GM12878 (cell line): ENCODE measurements around the gene UST. TPM values are rescaled to one million over a fixed set of nuclear protein-coding genes. Genes with fewer than 3 reads are reported as not detected.

ENCODE experiments used
- ATAC-seq: fragments of 200-7000 bp; cut with Tn5 transposase; 3 replicates; pipeline ENCODE4 v1.9.1; 2020; ENCODE audit warnings: mild to moderate bottlenecking, moderate library complexity
- BruUV-seq: library from RNA; stranded (reverse); fragments of 400-500 nt; replicated peaks from 2 replicates; lab custom pipeline; 2021; lab: Mats Ljungman, UMichigan
- CTCF ChIA-PET: fragments of 300-600 bp; sonication (Branson Sonifier 250); formaldehyde crosslinking; extraction: SDS; loops from one replicate; lab custom pipeline; 2021; ENCODE audit warnings: inconsistent platforms; lab: Yijun Ruan, JAX
- POLR2A ChIA-PET: fragments of 350-600 bp; formaldehyde crosslinking; extraction: SDS; loops from one replicate; lab custom pipeline; 2021; ENCODE audit warnings: inconsistent platforms; lab: Charles Lee
- RAD21 ChIA-PET: fragments of 300-600 bp; sonication (Branson Sonifier 250); formaldehyde crosslinking; loops from one replicate; lab custom pipeline; 2023; ENCODE audit warnings: antibody characterized with exemption; ENCODE audit not compliant: unreplicated experiment; lab: Charles Lee
- SMC1A ChIA-PET: fragments of 300-600 bp; sonication (Branson Sonifier 250); formaldehyde crosslinking; loops from one replicate; lab custom pipeline; 2023; ENCODE audit not compliant: unreplicated experiment, uncharacterized antibody; lab: Charles Lee
- DNase-seq: peaks from one replicate; pipeline ENCODE4 v3.0.0-alpha.2; 2011; ENCODE audit warnings: low read depth, low spot score
- FAIRE-seq: peaks from 3 replicates; lab custom pipeline; 2011; peaks lifted over from hg19 to GRCh38; lab: Jason Lieb, UNC
- H2AFZ ChIP-seq: 2 replicates; pipeline ENCODE4 v1.6.0; 2011; ENCODE audit warnings: low read depth, low read length, control low read depth; ENCODE audit not compliant: control insufficient read depth
- H3K27ac ChIP-seq: 2 replicates; pipeline ENCODE4 v1.5.1; 2011; ENCODE audit warnings: control low read depth; ENCODE audit not compliant: control insufficient read depth, insufficient read depth
- H3K27me3 ChIP-seq, 2 experiments: replicated peaks in 1 of 2; 2 replicates each; pipeline versions ENCODE4 v1.6.0 to v1.6.1; 2011; ENCODE audit warnings: low read length in 1 of 2; ENCODE audit not compliant: control insufficient read depth in 2 of 2, insufficient read depth in 2 of 2
- H3K36me3 ChIP-seq, 2 experiments: 2 replicates each; pipeline ENCODE4 v1.5.1; 2011; ENCODE audit warnings: low read length in 1 of 2; ENCODE audit not compliant: control insufficient read depth in 2 of 2, insufficient read depth in 2 of 2
- H3K4me1 ChIP-seq: 2 replicates; pipeline ENCODE4 v1.6.1; 2011; ENCODE audit warnings: mild to moderate bottlenecking, low read length, moderate library complexity, mixed read lengths; ENCODE audit not compliant: control insufficient read depth, insufficient read depth
- H3K4me2 ChIP-seq: 2 replicates; pipeline ENCODE4 v1.6.0; 2011; ENCODE audit warnings: control low read depth; ENCODE audit not compliant: control insufficient read depth, insufficient read depth
- H3K4me3 ChIP-seq: fragments of 200-600 bp; sonication (generic); 2 replicates; pipeline ENCODE4 v1.5.1; 2016
- H3K79me2 ChIP-seq: 2 replicates; pipeline ENCODE4 v1.6.0; 2011; ENCODE audit warnings: low read length; ENCODE audit not compliant: control insufficient read depth, insufficient read depth
- H3K9ac ChIP-seq: 2 replicates; pipeline ENCODE4 v1.8.0; 2011; ENCODE audit warnings: low read length, control low read depth, mixed read lengths; ENCODE audit not compliant: control insufficient read depth, insufficient read depth
- H3K9me3 ChIP-seq: replicated peaks from 3 replicates; pipeline ENCODE4 v1.5.1; 2011; ENCODE audit warnings: mild to moderate bottlenecking, low read length; ENCODE audit not compliant: control insufficient read depth, insufficient read depth
- H4K20me1 ChIP-seq: 2 replicates; pipeline ENCODE4 v1.6.0; 2011; ENCODE audit not compliant: control insufficient read depth, insufficient read depth
- ATF3 ChIP-seq: IDR thresholded peaks from 2 replicates; pipeline ENCODE4 v1.6.1; 2011; ENCODE audit warnings: low read depth, mild to moderate bottlenecking, low read length, moderate library complexity, borderline replicate concordance; ENCODE audit errors: extremely low read depth
- EED ChIP-seq: sonication (generic); IDR thresholded peaks from 2 replicates; pipeline ENCODE4 v1.6.1; 2016; ENCODE audit warnings: antibody characterized with exemption, low read depth
- HDGF ChIP-seq: fragments of 450-650 bp; IDR thresholded peaks from 2 replicates; pipeline ENCODE4 v1.6.1; 2016; ENCODE audit warnings: antibody characterized with exemption
- MTA3 ChIP-seq: IDR thresholded peaks from 2 replicates; pipeline ENCODE4 v1.6.1; 2012; ENCODE audit warnings: low read length, inconsistent platforms, borderline replicate concordance
- NKRF ChIP-seq: fragments of 450-650 bp; conservative IDR thresholded peaks from 2 replicates; pipeline ENCODE4 v1.6.1; 2017; ENCODE audit warnings: mild to moderate bottlenecking, moderate library complexity
- NR2C1 ChIP-seq: fragments of 450-650 bp; IDR thresholded peaks from 2 replicates; pipeline ENCODE4 v1.6.1; 2017; ENCODE audit warnings: antibody characterized with exemption, mild to moderate bottlenecking, moderate library complexity
- NR2C2 ChIP-seq: IDR thresholded peaks from 2 replicates; pipeline ENCODE4 v1.6.1; 2011; ENCODE audit warnings: borderline replicate concordance, low read depth; ENCODE audit not compliant: control insufficient read depth, insufficient read length
- SMAD5 ChIP-seq: IDR thresholded peaks from 2 replicates; pipeline ENCODE4 v1.6.1; 2016; ENCODE audit warnings: antibody characterized with exemption, low read depth
- TAF1 ChIP-seq: IDR thresholded peaks from 2 replicates; pipeline ENCODE4 v1.6.1; 2011; ENCODE audit warnings: mild to moderate bottlenecking, low read depth, low read length, borderline replicate concordance
- TCF12 ChIP-seq: IDR thresholded peaks from 2 replicates; pipeline ENCODE4 v1.6.1; 2011; ENCODE audit warnings: low read depth, mild to moderate bottlenecking, low read length
- TCF7 ChIP-seq: IDR thresholded peaks from 2 replicates; pipeline ENCODE4 v1.6.1; 2014; ENCODE audit warnings: antibody characterized with exemption, borderline replicate concordance
- ZNF384 ChIP-seq: IDR thresholded peaks from 2 replicates; pipeline ENCODE4 v1.6.1; 2012; ENCODE audit warnings: low read depth, mild to moderate bottlenecking, low read length, improper control_type of control experiment, borderline replicate concordance
- ZZZ3 ChIP-seq: IDR thresholded peaks from 2 replicates; pipeline ENCODE4 v1.6.1; 2011; ENCODE audit warnings: low read depth; ENCODE audit not compliant: control insufficient read depth, insufficient read length
- WGBS: methylation state at CpG from one replicate; pipeline ENCODE4 v1.1.6; 2016; ENCODE audit warnings: low lambda C conversion rate; ENCODE audit not compliant: insufficient replicate concordance, insufficient coverage; ENCODE audit errors: missing lambda C conversion rate; 5-methylcytosine and 5-hydroxymethylcytosine counted together
- in situ Hi-C: fragments of 300-500 bp; cut with MboI; formaldehyde crosslinking; loops from 9 replicates; pipeline ENCODE4 v1.14.3; 2018; ENCODE audit warnings: mixed read lengths
- intact Hi-C: fragments of 100-400 bp; cut with micrococcal nuclease; formaldehyde crosslinking; loops from one replicate; pipeline ENCODE4 v1.14.2; 2022; ENCODE audit not compliant: unreplicated experiment
- polyA plus RNA-seq, 11 experiments: library from polyadenylated mRNA; depleted of rRNA in 4 of 11; unstranded in 6 of 11; stranded (reverse) in 5 of 11; fragments of >200 nt; fragmentation: Nextera tagmentation in 4 of 11; fragmentation: Illumina TruSeq in 1 of 11; extraction: Ambion mirVana in 4 of 11; extraction: Trizol in 1 of 11; gene quantifications; 1 replicate in 1 of 11; 2 replicates in 10 of 11; pipeline versions ENCODE4 v1.2.1 to v1.2.3, GENCODE V29; 2011 to 2016; ENCODE audit warnings: inconsistent platforms in 2 of 11, missing spikeins in 2 of 11, low read depth in 1 of 11
- total RNA-seq, 4 experiments: library from RNA; depleted of rRNA in 3 of 4; stranded (reverse); fragments of >200 nt in 3 of 4; fragmentation: Illumina TruSeq in 1 of 4; extraction: Trizol in 1 of 4; gene quantifications; 2 replicates each; pipeline versions ENCODE4 v1.2.1 to v1.2.3, GENCODE V29; 2013 to 2021

Gene UST
- total and polyA plus RNA-seq, 10 of the 15 experiments (the other 5 are each of a cell fraction or from before 2014, with no cell fraction given), result 0.74 to 43.3 (median 2.2) TPM

- in situ Hi-C loops, result no loop called here
- H3K9me3 ChIP-seq, result peaks cover 6% of the 10 kb centered on the region; the same call in 2 of the 3 replicates
- no peak overlapping the region for H3K4me3 ChIP-seq
- ChIA-PET RAD21 (interaction anchor here (0.7 to 2.2 kb wide), 9 partner anchors 10 to 517 kb away, joined by 3 to 7 read pairs (median 4); no protein-coding TSS in a partner anchor), CTCF (interaction anchor here (0.9 to 6.7 kb wide), 12 partner anchors 10 to 344 kb away, joined by 3 to 42 read pairs (median 4); no protein-coding TSS in a partner anchor), SMC1A (interaction anchor here (0.6 to 4.5 kb wide), 17 partner anchors 10 to 534 kb away, joined by 3 to 30 read pairs (median 3); no protein-coding TSS in a partner anchor), POLR2A (interaction anchor here (0.6 to 2.3 kb wide), 4 partner anchors 10 to 128 kb away, joined by 3 to 7 read pairs (median 4); no protein-coding TSS in a partner anchor)
- H3K36me3 ChIP-seq, result no peaks in the 10 kb centered on the region
- no peaks in the 10 kb centered on the region for H4K20me1 ChIP-seq
- H3K9ac ChIP-seq, result no peak overlapping the region
- no peak overlapping the region for H3K27ac ChIP-seq
- no peaks in the 10 kb centered on the region for H3K27me3 ChIP-seq
- H2AFZ ChIP-seq, result no peak overlapping the region
- TF ChIP-seq HDGF (no peak), NR2C1 (no peak), NKRF (no peak), TCF7 (no peak), SMAD5 (no peak), TAF1 (no peak), EED (no peak), ZNF384 (no peak), ATF3 (no peak), TCF12 (no peak), ZZZ3 (no peak), MTA3 (no peak), NR2C2 (no peak)
- no TSS peak for BruUV-seq
- 7% methylated on average over 2 of the region's 2 CpGs for WGBS
- H3K4me1 ChIP-seq, result peaks cover 4% of the 10 kb centered on the region; the same call in 1 of the 2 replicates
- ATAC-seq (no peak), DNase-seq (no peak), FAIRE-seq (no peak)
- intact Hi-C loops, result no loop called here
- H3K4me2 ChIP-seq, result no peak overlapping the region
- H3K79me2 ChIP-seq, result no peaks in the 10 kb centered on the region
Observed at GRCh38 chr6:149094934-149095351, 348.1 kb downstream of the UST start.
